ENCODE measurements around the gene OR52K1. TPM values are rescaled to one million over a fixed set of nuclear protein-coding genes. Genes with fewer than 3 reads are reported as not detected.
"Not testable (repeated sequence)": the region's sequence is repeated elsewhere in the genome, so short reads cannot be mapped to it uniquely, and the experiment has no call there.

Gene OR52K1
- total and polyA plus RNA-seq, 2 donors: not detected

GRCh38 chr11:4508886-4509285 lies 26.4 kb downstream of the OR52K1 start:
- DNase-seq (ENCODE audit: extremely low spot score): no peak
- WGBS: 70% methylated on average over 2 of the region's 2 CpGs
- no peaks in the 10 kb centered on the region for H3K36me3 ChIP-seq (ENCODE audit: insufficient read depth)
- no peaks in the 10 kb centered on the region for H3K4me1 ChIP-seq (ENCODE audit: insufficient read depth)
- H3K4me3 ChIP-seq (ENCODE audit: low read depth, low read length): no peak overlapping the region
- H3K27ac ChIP-seq (ENCODE audit: low read depth): no peak overlapping the region

DNA sequence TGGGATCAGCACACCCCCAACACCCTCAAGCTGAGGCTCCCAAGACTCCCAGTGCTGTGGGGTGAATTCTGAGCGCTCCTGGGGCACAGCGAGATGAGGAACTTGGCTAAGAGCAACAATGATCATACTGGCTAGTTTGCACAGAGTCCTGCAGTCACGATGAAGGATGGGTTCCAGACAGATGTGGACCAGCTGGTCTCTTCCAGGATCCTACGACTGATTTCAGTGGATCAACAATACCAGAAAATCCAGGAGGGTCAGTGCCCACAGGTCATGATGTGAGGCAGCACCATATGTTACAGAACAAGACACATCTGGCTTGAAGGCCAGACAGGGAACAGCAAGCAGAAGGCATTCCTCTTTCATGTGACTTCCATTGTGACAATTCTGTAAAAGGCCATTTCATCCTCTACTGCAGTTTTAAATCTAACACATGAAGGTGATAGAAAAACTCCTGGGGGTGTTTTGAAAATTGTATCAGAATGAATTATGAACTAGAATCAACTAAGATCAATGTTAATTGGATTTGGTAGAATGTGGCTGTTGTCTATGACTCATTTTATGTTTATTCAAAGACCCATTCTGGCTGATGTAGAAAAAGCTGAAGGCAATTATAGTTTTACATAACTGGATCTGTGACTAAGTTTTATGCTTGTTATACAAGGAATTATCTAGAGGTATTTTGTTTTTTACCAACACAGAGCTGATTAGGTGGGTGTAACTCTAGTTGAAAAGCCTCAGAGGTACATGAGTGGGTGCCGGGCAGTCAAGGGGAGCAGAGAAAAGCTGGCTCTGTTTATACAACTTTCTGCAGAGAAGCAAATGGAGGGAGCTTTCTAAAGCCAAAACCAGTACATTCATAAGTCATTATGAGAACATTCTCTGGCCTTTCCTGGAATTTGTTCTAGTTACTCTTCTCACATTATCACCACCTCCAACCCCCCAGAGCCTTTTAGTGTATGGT lies 29.1 kb downstream of the OR52K1 start:
- 63% methylated on average over 5 of the region's 5 CpGs for WGBS
- Histone ChIP-seq H3K27ac (ENCODE audit: low read depth) (no peak overlapping the region), H3K36me3 (ENCODE audit: insufficient read depth) (no peaks in the 10 kb centered on the region), H3K4me1 (ENCODE audit: insufficient read depth) (no peaks in the 10 kb centered on the region), H3K4me3 (ENCODE audit: low read depth, low read length) (no peak overlapping the region)
- no peak for DNase-seq (ENCODE audit: extremely low spot score)

- WGBS: 55% methylated on average over 1 of the region's 1 CpG
- Histone ChIP-seq H3K27ac (ENCODE audit: low read depth) (no peak overlapping the region), H3K4me1 (ENCODE audit: insufficient read depth) (no peaks in the 10 kb centered on the region)
Observed at GRCh38 chr11:4514196-4514595, 31.8 kb downstream of the OR52K1 start.

GRCh38 chr11:4522339-4522738 lies 39.9 kb downstream of the OR52K1 start:
- 54% methylated on average over 2 of the region's 2 CpGs for WGBS
- H3K4me3 ChIP-seq (ENCODE audit: low read depth, low read length): no peak overlapping the region
- no peaks in the 10 kb centered on the region for H3K4me1 ChIP-seq (ENCODE audit: insufficient read depth)
- no peaks in the 10 kb centered on the region for H3K36me3 ChIP-seq (ENCODE audit: insufficient read depth)
- no peak for DNase-seq (ENCODE audit: extremely low spot score)
- no peak overlapping the region for H3K27ac ChIP-seq (ENCODE audit: low read depth)

More at GRCh38 chr11:4514196-4514595, 31.8 kb downstream of the OR52K1 start:
- Histone ChIP-seq H3K4me3 (ENCODE audit: low read depth, low read length) (no peak overlapping the region), H3K36me3 (ENCODE audit: insufficient read depth) (no peaks in the 10 kb centered on the region)
- no peak for DNase-seq (ENCODE audit: extremely low spot score)

DNA sequence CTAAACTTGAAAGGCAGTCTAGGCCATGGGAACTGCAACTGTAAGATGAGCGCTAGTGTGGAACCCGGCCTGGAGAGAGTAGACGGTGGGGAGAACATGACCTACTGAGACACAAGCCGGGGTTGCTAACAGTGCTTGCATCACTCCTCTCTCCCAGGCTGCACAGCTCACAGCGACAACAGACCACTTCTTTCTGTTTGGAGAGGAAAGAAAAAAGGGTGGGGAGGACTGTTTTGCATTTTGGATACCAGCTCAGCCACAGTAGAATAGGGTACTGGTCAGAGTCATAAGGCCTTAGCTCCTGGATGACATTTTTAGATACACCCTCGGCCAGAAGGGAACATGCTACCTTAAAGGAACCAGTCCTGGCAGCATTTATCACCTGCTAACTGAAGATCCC lies 40.3 kb downstream of the OR52K1 start:
- DNase-seq (ENCODE audit: extremely low spot score): no peak
- Histone ChIP-seq H3K4me1 (ENCODE audit: insufficient read depth) (no peaks in the 10 kb centered on the region), H3K4me3 (ENCODE audit: low read depth, low read length) (no peak overlapping the region), H3K36me3 (ENCODE audit: insufficient read depth) (no peaks in the 10 kb centered on the region), H3K27ac (ENCODE audit: low read depth) (no peak overlapping the region)
- 85% methylated on average over 6 of the region's 6 CpGs for WGBS

- H3K27ac ChIP-seq (ENCODE audit: low read depth): no peak overlapping the region
- no peaks in the 10 kb centered on the region for H3K36me3 ChIP-seq (ENCODE audit: insufficient read depth)
- DNase-seq (ENCODE audit: extremely low spot score): no peak
- H3K4me1 ChIP-seq (ENCODE audit: insufficient read depth): no peaks in the 10 kb centered on the region
- no peak overlapping the region for H3K4me3 ChIP-seq (ENCODE audit: low read depth, low read length)
- 37% methylated on average over 1 of the region's 1 CpG for WGBS
Observed at GRCh38 chr11:4523666-4524065, 41.2 kb downstream of the OR52K1 start.

DNA sequence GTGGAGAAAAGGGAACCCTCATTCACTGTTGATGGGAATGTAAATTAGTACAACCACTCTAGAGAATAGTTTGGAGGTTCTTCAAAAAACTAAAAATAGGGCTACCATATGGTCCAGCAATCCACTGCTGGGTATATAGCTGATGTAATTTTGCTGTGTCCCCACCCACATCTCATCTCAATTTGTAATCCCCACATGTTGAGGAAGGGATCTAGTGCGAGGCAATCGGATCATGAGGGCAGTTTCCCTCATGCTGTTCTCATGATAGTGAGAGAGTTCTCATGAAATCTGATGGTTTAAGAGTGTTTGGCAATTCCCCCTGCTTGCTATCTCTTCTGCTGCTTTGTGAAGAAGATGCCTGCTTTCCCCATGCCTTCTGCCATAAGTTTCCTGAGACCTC lies 45.5 kb downstream of the OR52K1 start:
- H3K4me1 ChIP-seq (ENCODE audit: insufficient read depth): no peaks in the 10 kb centered on the region
- WGBS: 82% methylated on average over 2 of the region's 2 CpGs
- no peak overlapping the region for H3K27ac ChIP-seq (ENCODE audit: low read depth)
- H3K4me3 ChIP-seq (ENCODE audit: low read depth, low read length): no peak overlapping the region
- no peak for DNase-seq (ENCODE audit: extremely low spot score)
- H3K36me3 ChIP-seq (ENCODE audit: insufficient read depth): no peaks in the 10 kb centered on the region

DNA sequence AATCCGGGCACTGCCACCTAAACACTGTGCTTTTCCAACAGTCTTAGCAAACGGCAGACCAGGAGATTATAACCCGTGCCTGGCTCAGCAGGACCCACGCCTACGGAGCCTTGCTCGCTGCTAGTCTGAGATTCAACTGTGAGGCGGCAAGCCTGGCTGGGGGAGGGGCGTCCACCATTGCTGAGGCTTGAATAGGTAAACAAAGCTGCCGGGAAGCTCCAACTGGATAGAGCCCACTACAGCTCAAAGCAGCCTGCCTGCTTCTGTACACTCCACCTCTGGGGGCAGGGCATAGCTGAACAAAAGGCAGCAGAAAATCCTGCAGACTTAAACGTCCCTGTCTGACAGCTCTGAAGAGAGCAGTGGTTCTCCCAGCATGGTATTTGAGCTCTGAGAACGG lies 49.2 kb downstream of the OR52K1 start:
- DNase-seq (ENCODE audit: extremely low spot score): not testable (repeated sequence)
- WGBS: 71% methylated on average over 11 of the region's 11 CpGs

GRCh38 chr11:4539603-4540219 lies 57.3 kb downstream of the OR52K1 start:
- Histone ChIP-seq H3K4me1 (ENCODE audit: insufficient read depth) (no peaks in the 10 kb centered on the region), H3K36me3 (ENCODE audit: insufficient read depth) (no peaks in the 10 kb centered on the region), H3K27ac (ENCODE audit: low read depth) (no peak overlapping the region), H3K4me3 (ENCODE audit: low read depth, low read length) (no peak overlapping the region)
- DNase-seq (ENCODE audit: extremely low spot score): no peak
- 26% methylated on average over 3 of the region's 3 CpGs for WGBS

More for the DNA sequence above, 49.2 kb downstream of the OR52K1 start:
- not testable (repeated sequence) for H3K36me3 ChIP-seq (ENCODE audit: insufficient read depth); H3K27ac ChIP-seq (ENCODE audit: low read depth); H3K4me1 ChIP-seq (ENCODE audit: insufficient read depth); H3K4me3 ChIP-seq (ENCODE audit: low read depth, low read length)

DNA sequence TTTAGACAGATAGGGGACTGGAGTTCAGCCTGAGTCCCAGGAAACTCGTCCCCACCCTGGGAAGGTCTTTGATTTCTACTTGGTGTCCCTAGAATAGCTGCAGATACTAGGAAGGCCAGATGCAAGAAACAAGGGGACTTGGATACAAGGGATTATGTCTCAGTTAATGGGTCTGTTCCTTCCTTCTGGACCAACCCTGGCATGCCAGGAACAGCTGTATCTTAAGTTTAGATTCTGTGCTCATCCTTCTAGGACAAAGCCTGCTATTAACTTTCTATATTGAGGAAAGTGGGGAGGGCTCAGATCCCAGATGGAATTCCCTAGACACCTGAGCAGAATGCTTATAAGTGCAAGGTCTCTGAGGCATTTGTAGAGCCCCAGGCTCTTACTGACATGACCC lies 58.6 kb downstream of the OR52K1 start:
- DNase-seq (ENCODE audit: extremely low spot score): no peak
- H3K36me3 ChIP-seq (ENCODE audit: insufficient read depth): no peaks in the 10 kb centered on the region
- H3K4me1 ChIP-seq (ENCODE audit: insufficient read depth): no peaks in the 10 kb centered on the region
- 22% methylated on average over 1 of the region's 1 CpG for WGBS
- no peak overlapping the region for H3K4me3 ChIP-seq (ENCODE audit: low read depth, low read length)
- no peak overlapping the region for H3K27ac ChIP-seq (ENCODE audit: low read depth)

Other genes with a start within 250 kb of the OR52K1 start
- gene OR52B4, start 114.3 kb upstream of the OR52K1 start, total RNA-seq: not detected
- not detected for gene OR52B4, start 114.3 kb upstream of the OR52K1 start, polyA plus RNA-seq
- 15.9 TPM for gene TRIM21, start 88.9 kb upstream of the OR52K1 start, total RNA-seq
- 19.1 TPM for gene TRIM21, start 88.9 kb upstream of the OR52K1 start, polyA plus RNA-seq
- gene OR52K2, start 33.4 kb upstream of the OR52K1 start, total RNA-seq: not detected
- not detected for gene OR52K2, start 33.4 kb upstream of the OR52K1 start, polyA plus RNA-seq
- not detected for gene OR52M1, start 62.5 kb downstream of the OR52K1 start, total RNA-seq
- not detected for gene OR52M1, start 62.5 kb downstream of the OR52K1 start, polyA plus RNA-seq
- gene OR52I2, start 99.1 kb downstream of the OR52K1 start, total RNA-seq: not detected
- gene OR52I2, start 99.1 kb downstream of the OR52K1 start, polyA plus RNA-seq: not detected
- gene OR52I1, start 111.4 kb downstream of the OR52K1 start, total RNA-seq: not detected
- gene OR52I1, start 111.4 kb downstream of the OR52K1 start, polyA plus RNA-seq: not detected
- gene TRIM68, start 125.6 kb downstream of the OR52K1 start, total RNA-seq: 10.7 TPM
- gene TRIM68, start 125.6 kb downstream of the OR52K1 start, polyA plus RNA-seq: 10.9 TPM
- gene OR51D1, start 154.8 kb downstream of the OR52K1 start, total RNA-seq: not detected
- not detected for gene OR51D1, start 154.8 kb downstream of the OR52K1 start, polyA plus RNA-seq
- 3.2 TPM for gene OR51E1, start 161.3 kb downstream of the OR52K1 start, total RNA-seq
- 0.65 TPM for gene OR51E1, start 161.3 kb downstream of the OR52K1 start, polyA plus RNA-seq
- 0.63 TPM for gene OR51E2, start 215.2 kb downstream of the OR52K1 start, total RNA-seq
- gene OR51E2, start 215.2 kb downstream of the OR52K1 start, polyA plus RNA-seq: 0.63 TPM
- not detected for gene MMP26, start 222.1 kb downstream of the OR52K1 start, total RNA-seq
- not detected for gene MMP26, start 222.1 kb downstream of the OR52K1 start, polyA plus RNA-seq

Data from urinary bladder (tissue), 4 donors.